ENCODE results near the gene SACS. TPM values are rescaled to one million over a fixed set of nuclear protein-coding genes. Genes with fewer than 3 reads are reported as not detected.

Gene SACS
- total RNA-seq, 1 donor from 2014 or later: 7.0 TPM

GRCh38 chr13:23288995-23289394 is 144.5 kb downstream of the SACS start:
- no peak for DNase-seq
- TF ChIP-seq CTCF (IDR thresholded peaks at IDR 0.05): no peak
- intact Hi-C loops (cut with DNase I): no loop called here
- no peak for ATAC-seq
- Histone ChIP-seq H3K9me3 (no peaks in the 10 kb centered on the region), H3K4me1 (no peaks in the 10 kb centered on the region), H3K27me3 (no peaks in the 10 kb centered on the region), H3K36me3 (no peaks in the 10 kb centered on the region), H3K27ac (no peak overlapping the region), H3K4me3 (no peak overlapping the region)

- intact Hi-C loops (cut with DNase I): no loop called here
- no peak overlapping the region for H3K4me3 ChIP-seq
- H3K27me3 ChIP-seq: no peaks in the 10 kb centered on the region
- H3K4me1 ChIP-seq: no peaks in the 10 kb centered on the region
- ATAC-seq (no peak), DNase-seq (no peak)
- H3K27ac ChIP-seq: no peak overlapping the region
- H3K9me3 ChIP-seq: no peaks in the 10 kb centered on the region
- TF ChIP-seq CTCF (IDR thresholded peaks at IDR 0.05): no peak
- no peaks in the 10 kb centered on the region for H3K36me3 ChIP-seq
These were observed 144.9 kb downstream of the SACS start for GRCh38 chr13:23288564-23288963.

GRCh38 chr13:23279321-23279720 is 154.2 kb downstream of the SACS start:
- Histone ChIP-seq H3K9me3 (no peaks in the 10 kb centered on the region), H3K4me1 (no peaks in the 10 kb centered on the region), H3K4me3 (no peak overlapping the region), H3K27ac (no peak overlapping the region), H3K36me3 (no peaks in the 10 kb centered on the region), H3K27me3 (no peaks in the 10 kb centered on the region)
- ATAC-seq (no peak), DNase-seq (no peak)
- intact Hi-C loops (cut with DNase I): no loop called here
- TF ChIP-seq CTCF (IDR thresholded peaks at IDR 0.05): no peak

Other genes starting within 250 kb of the SACS start
- 17.9 TPM for gene TNFRSF19, start 136.7 kb upstream of the SACS start, total RNA-seq